Measurements from ENCODE around the gene PRMT1. TPM values are rescaled to one million over a fixed set of nuclear protein-coding genes. Genes with fewer than 3 reads are reported as not detected.

The PRMT1 gene
- total RNA-seq, 1 donor: 341 TPM

GRCh38 chr19:49699364-49699763 is 22.3 kb downstream of the PRMT1 start:
- H3K4me3 ChIP-seq (ENCODE audit: low read depth, low read length): no peak overlapping the region
- TF ChIP-seq CTCF (IDR thresholded peaks at IDR 0.05; ENCODE audit: insufficient read depth, low read depth, low read length): no peak
- DNase-seq (ENCODE audit: low read depth): no peak

GRCh38 chr19:49700563-49700962 is 23.5 kb downstream of the PRMT1 start:
- no peak for DNase-seq (ENCODE audit: low read depth)
- no peak overlapping the region for H3K4me3 ChIP-seq (ENCODE audit: low read depth, low read length)
- no peak for TF ChIP-seq CTCF (IDR thresholded peaks at IDR 0.05; ENCODE audit: insufficient read depth, low read depth, low read length)

- TF ChIP-seq CTCF (IDR thresholded peaks at IDR 0.05; ENCODE audit: insufficient read depth, low read depth, low read length): no peak
- DNase-seq (ENCODE audit: low read depth): no peak
- H3K4me3 ChIP-seq (ENCODE audit: low read depth, low read length): no peak overlapping the region
Measured at GRCh38 chr19:49701271-49701786, 24.3 kb downstream of the PRMT1 start.

- no peak overlapping the region for H3K4me3 ChIP-seq (ENCODE audit: low read depth, low read length)
- DNase-seq (ENCODE audit: low read depth): no peak
- no peak for TF ChIP-seq CTCF (IDR thresholded peaks at IDR 0.05; ENCODE audit: insufficient read depth, low read depth, low read length)
Measured at GRCh38 chr19:49704888-49705642, 28.0 kb downstream of the PRMT1 start.

- DNase-seq (ENCODE audit: low read depth): no peak
- TF ChIP-seq CTCF (IDR thresholded peaks at IDR 0.05; ENCODE audit: insufficient read depth, low read depth, low read length): no peak
Measured at GRCh38 chr19:49705919-49706318, 28.8 kb downstream of the PRMT1 start.

GRCh38 chr19:49710372-49710951 is 33.4 kb downstream of the PRMT1 start:
- no peak overlapping the region for H3K4me3 ChIP-seq (ENCODE audit: low read depth, low read length)
- TF ChIP-seq CTCF (IDR thresholded peaks at IDR 0.05; ENCODE audit: insufficient read depth, low read depth, low read length): no peak
- peak; percentile 31 for DNase-seq (ENCODE audit: low read depth)

More at GRCh38 chr19:49705919-49706318, 28.8 kb downstream of the PRMT1 start:
- no peak overlapping the region for H3K4me3 ChIP-seq (ENCODE audit: low read depth, low read length)
